CD4-positive, alpha-beta T cell (primary cell): ENCODE results near the gene DNASE1L2. TPM values are rescaled to one million over a fixed set of nuclear protein-coding genes. Genes with fewer than 3 reads are reported as not detected.
A peak's percentile ranks its signal among the peaks of the same experiment; 100 is the strongest.
"Not testable (repeated sequence)": the region's sequence is repeated elsewhere in the genome, so short reads cannot be mapped to it uniquely, and the experiment has no call there.

Source experiments
- ATAC-seq: fragments of 200-7000 bp; cut with Tn5 transposase; one replicate; pipeline ENCODE4 v1.10.0; 2022; ENCODE audit warnings: mild to moderate bottlenecking; ENCODE audit not compliant: poor library complexity
- CTCF ChIA-PET: fragments of 350-600 bp; sonication (Branson Sonifier 250); formaldehyde crosslinking; loops from one replicate; lab custom pipeline; 2021; ENCODE audit warnings: antibody characterized with exemption, inconsistent platforms; lab: Charles Lee
- POLR2A ChIA-PET: fragments of 350-600 bp; sonication (Branson Sonifier 250); formaldehyde crosslinking; loops from one replicate; lab custom pipeline; 2021; ENCODE audit warnings: antibody characterized with exemption, inconsistent platforms; lab: Charles Lee
- DNase-seq, 14 experiments: peaks; one replicate each; pipeline ENCODE4 v3.0.0-alpha.2; 2013 to 2020; ENCODE audit warnings: mixed read lengths in 2 of 14
- H3K27ac ChIP-seq, 2 donors: one replicate each; pipeline versions ENCODE4 v1.5.1 to v1.7.0; 2013; ENCODE audit warnings: low read length in 2 of 2, low read depth in 1 of 2, mild to moderate bottlenecking in 1 of 2
- H3K27me3 ChIP-seq, 2 experiments: 1 replicate in 1 of 2; 2 replicates in 1 of 2; pipeline versions ENCODE4 v1.6.1 to v1.7.0; 2013; ENCODE audit warnings: low read length in 2 of 2, control low read depth in 1 of 2, mild to moderate bottlenecking in 1 of 2, moderate library complexity in 1 of 2; ENCODE audit not compliant: insufficient read depth in 2 of 2, control insufficient read depth in 1 of 2
- H3K36me3 ChIP-seq: one replicate; pipeline ENCODE4 v1.6.1; 2013; ENCODE audit warnings: low read length, control low read depth; ENCODE audit not compliant: insufficient read depth
- H3K4me1 ChIP-seq: one replicate; pipeline ENCODE4 v1.6.1; 2013; ENCODE audit warnings: low read length, control low read depth; ENCODE audit not compliant: insufficient read depth
- H3K4me3 ChIP-seq: one replicate; pipeline ENCODE4 v1.5.1; 2013; ENCODE audit warnings: mild to moderate bottlenecking, low read length, moderate library complexity
- H3K9me3 ChIP-seq, 2 experiments: 1 replicate in 1 of 2; 2 replicates in 1 of 2; pipeline versions ENCODE4 v1.6.1 to v1.7.0; 2013; ENCODE audit warnings: low read length in 2 of 2, mild to moderate bottlenecking in 2 of 2, control low read depth in 1 of 2, moderate library complexity in 1 of 2; ENCODE audit not compliant: control insufficient read depth in 1 of 2, insufficient read depth in 1 of 2
- H3K27ac Mint-ChIP-seq: one replicate; pipeline ENCODE4 v1.8.0; 2020; ENCODE audit warnings: mixed read lengths
- H3K27me3 Mint-ChIP-seq: one replicate; pipeline ENCODE4 v1.8.0; 2021; ENCODE audit warnings: mixed read lengths
- H3K36me3 Mint-ChIP-seq: one replicate; pipeline ENCODE4 v1.8.0; 2021; ENCODE audit warnings: low read depth, mixed read lengths
- H3K4me1 Mint-ChIP-seq: one replicate; pipeline ENCODE4 v1.8.0; 2021; ENCODE audit warnings: low read depth, mixed read lengths
- H3K4me3 Mint-ChIP-seq: one replicate; pipeline ENCODE4 v1.8.0; 2020; ENCODE audit warnings: mild to moderate bottlenecking, mixed read lengths
- H3K9me3 Mint-ChIP-seq: one replicate; pipeline ENCODE4 v1.8.0; 2020; ENCODE audit warnings: mixed read lengths
- CTCF ChIP-seq: fragments of 200-600 bp; IDR thresholded peaks from one replicate; pipeline ENCODE4 v1.8.0; 2022; ENCODE audit warnings: antibody characterized with exemption, mild to moderate bottlenecking
- intact Hi-C, 2 experiments: fragments of 100-400 bp; cut with DNase I in 1 of 2; cut with micrococcal nuclease in 1 of 2; formaldehyde crosslinking; loops; one replicate each; pipeline versions ENCODE4 v1.15.1 to v1.9.0; 2023 to 2025; cut with DNase I, micrococcal nuclease
- total RNA-seq, 174 experiments: library from RNA in 2 of 174; stranded (reverse) in 2 of 174; gene quantifications; one replicate each; pipeline ENCODE4 v1.2.3 and lab custom pipeline; 2021 to 2026

The DNASE1L2 gene
- total RNA-seq, 2 experiments from 2014 or later: 0.22 to 0.36 TPM

GRCh38 chr16:2200313-2200712 lies 35.9 kb upstream of the DNASE1L2 start:
- no peak for DNase-seq
- peaks cover 0 to 4% of the 10 kb centered on the region in 2 experiments for H3K9me3 ChIP-seq
- H3K27ac ChIP-seq: no peak overlapping the region
- TF ChIP-seq CTCF: no peak
- peaks cover 19% of the 10 kb centered on the region for H3K4me1 ChIP-seq
- Mint-ChIP-seq H3K9me3 (no peaks in the 10 kb centered on the region), H3K4me3 (no peak overlapping the region), H3K27me3 (peaks cover 20% of the 10 kb centered on the region), H3K36me3 (no peaks in the 10 kb centered on the region), H3K27ac (no peak overlapping the region), H3K4me1 (peaks cover 10% of the 10 kb centered on the region)
- POLR2A ChIA-PET: no interaction called here
- no peaks in the 10 kb centered on the region for H3K36me3 ChIP-seq
- no peak overlapping the region for H3K4me3 ChIP-seq
- H3K27me3 ChIP-seq: peaks cover 21 to 23% of the 10 kb centered on the region in 2 experiments
- CTCF ChIA-PET: no interaction called here
- intact Hi-C loops: no loop called here
- no peak for ATAC-seq

GRCh38 chr16:2203119-2203688 lies 33.0 kb upstream of the DNASE1L2 start:
- H3K27me3 ChIP-seq, H3K27me3 Mint-ChIP-seq, H3K9me3 Mint-ChIP-seq, ATAC-seq, H3K4me3 ChIP-seq, intact Hi-C loops, CTCF ChIA-PET, DNase-seq, H3K9me3 ChIP-seq, H3K27ac ChIP-seq: not testable (repeated sequence)
- peaks cover 14% of the 10 kb centered on the region for H3K4me1 Mint-ChIP-seq
- POLR2A ChIA-PET: interaction anchor here (1.2 to 4.8 kb wide), 2 partner anchors 12 to 48 kb away, joined by 5 to 47 read pairs; partner anchors contain the start of genes PGP and TRAF7
- peaks cover 13% of the 10 kb centered on the region for H3K36me3 Mint-ChIP-seq
- H3K4me3 Mint-ChIP-seq: peak overlapping the region; percentile 86
- H3K36me3 ChIP-seq: peaks cover 17% of the 10 kb centered on the region
- peaks cover 23% of the 10 kb centered on the region for H3K4me1 ChIP-seq
- peak overlapping the region; percentile 53 for H3K27ac Mint-ChIP-seq

GRCh38 chr16:2204416-2205103 lies 31.7 kb upstream of the DNASE1L2 start:
- Mint-ChIP-seq H3K9me3 (no peaks in the 10 kb centered on the region), H3K27ac (peak overlapping the region; percentile 62), H3K4me1 (peaks cover 13% of the 10 kb centered on the region), H3K36me3 (peaks cover 13% of the 10 kb centered on the region), H3K27me3 (no peaks in the 10 kb centered on the region), H3K4me3 (peak overlapping the region; percentile 86)
- peak overlapping the region; percentile 59 for H3K4me3 ChIP-seq
- ChIA-PET CTCF (interaction anchor here (1.1 kb wide), 2 partner anchors 10 to 64 kb away, joined by 3 read pairs; no protein-coding TSS in a partner anchor), POLR2A (interaction anchor here (0.6 to 4.8 kb wide), 5 partner anchors 10 to 240 kb away, joined by 3 to 47 read pairs (median 5); partner anchors contain the start of genes PGP, RNPS1, RPS2 and TRAF7)
- no peak for TF ChIP-seq CTCF
- H3K4me1 ChIP-seq: peaks cover 23% of the 10 kb centered on the region
- H3K27me3 ChIP-seq: no peaks in the 10 kb centered on the region
- ATAC-seq (no peak), DNase-seq (no peak)
- intact Hi-C loops: loop anchor here (1.0 to 5.0 kb wide), 6 partner anchors 19 to 157 kb away; partner anchors contain the start of genes E4F1 (in 2 of the 2), ECI1 (in 2 of the 2), NTHL1 (in 1 of the 2) and RNPS1 (in 1 of the 2)
- peaks cover 31% of the 10 kb centered on the region for H3K36me3 ChIP-seq
- H3K9me3 ChIP-seq: no peaks in the 10 kb centered on the region
- H3K27ac ChIP-seq: peak overlapping the region; percentile 90 to 94
